Tibial artery (tissue), 4 donors: ENCODE measurements around the gene CYP19A1.

Experiments used
- DNase-seq, 2 donors: peaks; one replicate each; pipeline ENCODE4 v3.0.0-alpha.2; 2019
- H3K27ac ChIP-seq, 2 donors: fragments of 200-600 bp; sonication (generic) in 1 of 2; 1 replicate in 1 of 2; 2 replicates in 1 of 2; pipeline ENCODE4 v1.5.1; 2018 to 2019; ENCODE audit warnings: mild to moderate bottlenecking in 1 of 2
- H3K27me3 ChIP-seq, 2 donors: fragments of 200-600 bp; sonication (generic) in 1 of 2; one replicate each; pipeline versions ENCODE4 v1.5.1 to v1.6.0; 2016 to 2019
- H3K36me3 ChIP-seq, 3 donors: fragments of 200-600 bp; sonication (generic) in 2 of 3; one replicate each; pipeline ENCODE4 v1.5.1; 2016 to 2019; ENCODE audit warnings: mild to moderate bottlenecking in 2 of 3
- H3K4me1 ChIP-seq, 4 donors: fragments of 200-600 bp; sonication (generic) in 2 of 4; 1 replicate in 3 of 4; 2 replicates in 1 of 4; pipeline ENCODE4 v1.5.1; 2016 to 2019
- H3K4me3 ChIP-seq, 2 donors: fragments of 200-600 bp; sonication (generic) in 1 of 2; 1 replicate in 1 of 2; 2 replicates in 1 of 2; pipeline ENCODE4 v1.5.1; 2018 to 2019; ENCODE audit warnings: mild to moderate bottlenecking in 2 of 2
- H3K9me3 ChIP-seq, 3 donors: fragments of 200-600 bp; sonication (generic) in 1 of 3; one replicate each; pipeline ENCODE4 v1.5.1; 2016 to 2019
- CTCF ChIP-seq, 2 experiments: fragments of 200-600 bp in 1 of 2; fragments of 450-650 bp in 1 of 2; IDR thresholded peaks; one replicate each; pipeline ENCODE4 v1.5.1; 2017 to 2019; ENCODE audit warnings: antibody characterized with exemption in 2 of 2, mild to moderate bottlenecking in 1 of 2, moderate library complexity in 1 of 2
- intact Hi-C: fragments of 100-400 bp; cut with DNase I; formaldehyde crosslinking; loops from one replicate; pipeline ENCODE4 v1.15.0; 2023; ENCODE audit warnings: low total_unique reads

The CYP19A1 gene

DNA sequence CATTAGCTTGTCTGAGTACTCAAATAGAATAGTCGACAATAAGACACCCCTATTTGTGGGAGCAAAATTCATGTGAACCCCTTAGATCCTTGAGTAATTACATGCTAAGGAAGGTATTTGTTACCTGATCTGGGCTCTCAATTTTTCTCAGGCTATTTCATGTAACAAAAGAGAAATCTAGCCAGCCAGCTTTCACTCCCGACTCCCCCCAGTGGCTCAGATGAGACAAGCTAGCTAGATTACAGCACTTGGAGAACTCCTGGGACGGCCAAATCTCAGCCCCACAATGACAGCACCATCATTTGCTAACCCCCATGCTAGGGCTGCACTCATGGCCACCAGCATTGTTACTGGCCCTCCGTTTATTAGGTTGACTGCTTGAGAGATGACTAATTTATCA lies 44.4 kb upstream of the CYP19A1 start:
- no peak for DNase-seq
- no peak overlapping the region for H3K27ac ChIP-seq
- H3K27me3 ChIP-seq, result no peaks in the 10 kb centered on the region
- H3K4me3 ChIP-seq, result no peak overlapping the region
- TF ChIP-seq CTCF (IDR thresholded peaks at IDR 0.05), result peak; percentile 23 to 34
- peaks cover 11 to 16% (median 15%) of the 10 kb centered on the region in 3 donors for H3K36me3 ChIP-seq
- H3K9me3 ChIP-seq, result no peaks in the 10 kb centered on the region
- intact Hi-C loops, result no loop called here
- H3K4me1 ChIP-seq, result peaks cover 0 to 27% (median 22%) of the 10 kb centered on the region in 4 donors

DNA sequence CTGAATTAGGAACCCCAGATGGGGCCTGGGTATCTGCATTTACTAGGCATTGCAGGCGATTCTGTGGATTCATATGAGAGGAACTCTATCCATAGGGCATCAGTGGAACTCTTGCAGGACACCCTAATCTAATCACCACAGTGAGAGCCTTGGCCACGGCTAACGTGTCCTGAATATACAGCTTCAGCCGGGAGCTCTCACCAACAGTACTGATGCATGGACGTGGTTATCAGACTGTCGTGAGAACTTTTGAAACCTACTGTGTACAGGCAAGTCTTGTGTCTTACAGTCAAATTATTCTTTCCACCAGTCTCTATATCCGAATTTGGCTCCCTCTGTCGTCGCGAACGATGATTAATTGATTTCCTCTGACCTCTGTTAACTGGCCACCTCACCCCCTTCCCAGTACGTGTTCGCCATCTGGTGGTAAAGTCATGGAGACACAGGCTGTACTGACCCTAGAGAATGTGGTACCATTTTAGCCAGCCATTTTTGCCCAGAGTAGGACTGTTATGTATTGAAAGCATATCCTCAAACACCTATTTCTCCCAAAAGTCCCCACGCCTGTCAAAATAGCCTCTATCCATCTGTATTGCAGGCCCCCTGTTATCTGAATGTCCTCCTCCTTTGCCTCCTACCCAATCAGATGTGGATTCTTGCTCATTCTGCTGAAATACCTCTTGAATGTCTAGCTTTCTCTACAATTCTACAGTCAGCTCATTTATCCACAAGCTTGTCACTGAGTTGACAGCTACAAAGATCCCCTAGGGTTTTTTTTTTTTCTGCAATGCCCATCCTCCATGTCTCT lies 42.8 kb upstream of the CYP19A1 start:
- no peaks in the 10 kb centered on the region for H3K27me3 ChIP-seq
- H3K27ac ChIP-seq, result no peak overlapping the region
- DNase-seq, result peak; percentile 72 to 80
- no peaks in the 10 kb centered on the region for H3K9me3 ChIP-seq
- no peak overlapping the region for H3K4me3 ChIP-seq
- peaks cover 11 to 16% (median 15%) of the 10 kb centered on the region in 3 donors for H3K36me3 ChIP-seq
- TF ChIP-seq CTCF (IDR thresholded peaks at IDR 0.05), result peak; percentile 92 to 99
- intact Hi-C loops, result loop anchor here (1.0 to 2.0 kb wide), 3 partner anchors 100 to 218 kb away; no protein-coding TSS in a partner anchor
- peaks cover 0 to 27% (median 22%) of the 10 kb centered on the region in 4 donors for H3K4me1 ChIP-seq

GRCh38 chr15:51379390-51379789 lies 41.0 kb upstream of the CYP19A1 start:
- no peak for DNase-seq
- no peak overlapping the region for H3K4me3 ChIP-seq

DNA sequence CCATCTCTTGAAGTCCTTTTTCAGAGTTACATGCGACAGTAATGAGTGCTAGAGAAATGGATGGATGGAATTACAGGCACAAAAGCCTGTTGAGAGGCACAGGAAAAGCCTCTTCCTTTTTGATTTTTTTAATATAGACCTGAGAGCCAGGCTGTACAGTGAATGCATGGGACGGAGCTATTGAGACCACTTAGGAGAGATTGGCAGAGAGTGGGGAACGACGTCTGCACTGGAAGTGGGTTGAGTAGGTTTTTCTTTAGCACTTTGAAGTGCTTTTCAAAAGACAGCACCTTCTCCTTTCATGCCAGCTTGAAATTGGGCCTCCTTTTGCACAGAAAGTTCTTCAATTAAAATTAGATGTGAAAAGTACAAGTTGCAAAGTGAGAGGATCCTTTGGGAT lies 40.0 kb upstream of the CYP19A1 start:
- Histone ChIP-seq H3K9me3 (no peaks in the 10 kb centered on the region), H3K4me3 (no peak overlapping the region), H3K36me3 (no peaks in the 10 kb centered on the region), H3K4me1 (peaks cover 0 to 27% (median 22%) of the 10 kb centered on the region in 4 donors), H3K27me3 (no peaks in the 10 kb centered on the region), H3K27ac (no peak overlapping the region)
- no peak for DNase-seq
- no peak for TF ChIP-seq CTCF (IDR thresholded peaks at IDR 0.05)
- intact Hi-C loops, result no loop called here

More at GRCh38 chr15:51379390-51379789, 41.0 kb upstream of the CYP19A1 start:
- intact Hi-C loops, result no loop called here
- no peak for TF ChIP-seq CTCF (IDR thresholded peaks at IDR 0.05)
- H3K9me3 ChIP-seq, result no peaks in the 10 kb centered on the region
- H3K36me3 ChIP-seq, result peaks cover 7 to 8% (median 7%) of the 10 kb centered on the region in 3 donors
- no peaks in the 10 kb centered on the region for H3K27me3 ChIP-seq
- peaks cover 0 to 27% (median 22%) of the 10 kb centered on the region in 4 donors for H3K4me1 ChIP-seq
- H3K27ac ChIP-seq, result peak overlapping the region in 1 of 2 donors; percentile 1

- intact Hi-C loops, result no loop called here
- no peak for DNase-seq
- Histone ChIP-seq H3K27ac (no peak overlapping the region), H3K27me3 (no peaks in the 10 kb centered on the region), H3K9me3 (no peaks in the 10 kb centered on the region), H3K36me3 (no peaks in the 10 kb centered on the region), H3K4me1 (peaks cover 0 to 27% (median 22%) of the 10 kb centered on the region in 4 donors), H3K4me3 (no peak overlapping the region)
- TF ChIP-seq CTCF (IDR thresholded peaks at IDR 0.05), result no peak
These were observed 38.8 kb upstream of the CYP19A1 start for GRCh38 chr15:51377038-51377786.
